WTC11 (cell line): Measurements from ENCODE around the gene AGO4. TPM values are rescaled to one million over a fixed set of nuclear protein-coding genes. Genes with fewer than 3 reads are reported as not detected.

Experiments
- ATAC-seq: fragments of 200-7000 bp; cut with Tn5 transposase; 2 replicates; pipeline ENCODE4 v1.10.0; 2021; ENCODE audit warnings: mild to moderate bottlenecking, moderate library complexity
- CTCF ChIA-PET: fragments of 300-600 bp; sonication (Branson Sonifier 250); formaldehyde crosslinking; loops from one replicate; lab custom pipeline; 2021; ENCODE audit warnings: antibody characterized with exemption; lab: Charles Lee
- POLR2A ChIA-PET: fragments of 350-600 bp; sonication (Branson Sonifier 250); formaldehyde crosslinking; loops from one replicate; lab custom pipeline; 2021; ENCODE audit warnings: antibody characterized with exemption; lab: Charles Lee
- DNase-seq: peaks from one replicate; pipeline ENCODE4 v3.0.0; 2021; ENCODE audit warnings: low spot score
- H3K27ac Mint-ChIP-seq: 2 replicates; pipeline ENCODE4 v1.8.0; 2021; ENCODE audit warnings: mixed read lengths
- H3K27me3 Mint-ChIP-seq: 2 replicates; pipeline ENCODE4 v1.8.0; 2021; ENCODE audit warnings: low read depth, mild to moderate bottlenecking, moderate library complexity, mixed read lengths
- H3K36me3 Mint-ChIP-seq: 2 replicates; pipeline ENCODE4 v1.8.0; 2021; ENCODE audit warnings: mixed read lengths
- H3K4me1 Mint-ChIP-seq: 2 replicates; pipeline ENCODE4 v1.8.0; 2022; ENCODE audit warnings: mixed read lengths
- H3K4me3 Mint-ChIP-seq: 2 replicates; pipeline ENCODE4 v1.8.0; 2021; ENCODE audit warnings: mild to moderate bottlenecking, moderate library complexity, mixed read lengths
- H3K9me3 Mint-ChIP-seq: 2 replicates; pipeline ENCODE4 v1.8.0; 2021; ENCODE audit warnings: mixed read lengths
- ATF1 ChIP-seq: sonication (generic); formaldehyde crosslinking; IDR thresholded peaks from 2 replicates; pipeline ENCODE4 v1.8.1; 2023; ENCODE audit warnings: mild to moderate bottlenecking, moderate library complexity, missing genetic modification reagents
- ATF6 ChIP-seq: sonication (generic); formaldehyde crosslinking; IDR thresholded peaks from 2 replicates; pipeline ENCODE4 v1.8.1; 2023; ENCODE audit warnings: mild to moderate bottlenecking, missing genetic modification reagents
- CBFB ChIP-seq: sonication (generic); formaldehyde crosslinking; IDR thresholded peaks from 2 replicates; pipeline ENCODE4 v1.8.1; 2022; ENCODE audit warnings: mild to moderate bottlenecking, low read depth, missing genetic modification reagents
- CREB1 ChIP-seq: sonication (generic); formaldehyde crosslinking; IDR thresholded peaks from 2 replicates; pipeline ENCODE4 v1.8.0; 2023; ENCODE audit warnings: mild to moderate bottlenecking, missing genetic modification reagents
- CREM ChIP-seq: sonication (generic); formaldehyde crosslinking; IDR thresholded peaks from 2 replicates; pipeline ENCODE4 v1.8.1; 2022; ENCODE audit warnings: mild to moderate bottlenecking, missing genetic modification reagents, moderate library complexity
- ERG ChIP-seq: fragments of 250-450 bp; sonication (Bioruptor Pico); IDR thresholded peaks from 2 replicates; pipeline ENCODE4 v1.8.0; 2021; ENCODE audit warnings: mild to moderate bottlenecking
- ETV6 ChIP-seq: sonication (generic); formaldehyde crosslinking; IDR thresholded peaks from 2 replicates; pipeline ENCODE4 v1.8.1; 2022; ENCODE audit warnings: mild to moderate bottlenecking, missing genetic modification reagents
- FOXJ3 ChIP-seq: sonication (generic); formaldehyde crosslinking; IDR thresholded peaks from 2 replicates; pipeline ENCODE4 v1.9.0; 2021; ENCODE audit warnings: missing genetic modification reagents, mild to moderate bottlenecking, borderline replicate concordance
- GABPB1 ChIP-seq: sonication (generic); formaldehyde crosslinking; IDR thresholded peaks from 2 replicates; pipeline ENCODE4 v1.8.1; 2023; ENCODE audit warnings: mild to moderate bottlenecking, missing genetic modification reagents
- GRHL2 ChIP-seq: fragments of 250-450 bp; sonication (Bioruptor Pico); IDR thresholded peaks from 2 replicates; pipeline ENCODE4 v1.8.0; 2022; ENCODE audit warnings: mild to moderate bottlenecking, moderate library complexity; ENCODE audit not compliant: insufficient replicate concordance, severe bottlenecking
- GTF2I ChIP-seq: fragments of 250-450 bp; sonication (Bioruptor Pico); conservative IDR thresholded peaks from 2 replicates; pipeline ENCODE4 v1.4.0; 2021; ENCODE audit warnings: mild to moderate bottlenecking
- HMGXB4 ChIP-seq: sonication (generic); formaldehyde crosslinking; IDR thresholded peaks from 2 replicates; pipeline ENCODE4 v1.8.1; 2023; ENCODE audit warnings: mild to moderate bottlenecking, moderate library complexity, missing genetic modification reagents
- IRF2 ChIP-seq: sonication (generic); formaldehyde crosslinking; IDR thresholded peaks from 2 replicates; pipeline ENCODE4 v1.8.0; 2022; ENCODE audit warnings: low read depth, missing genetic modification reagents, borderline replicate concordance
- MAX ChIP-seq: sonication (generic); formaldehyde crosslinking; IDR thresholded peaks from 2 replicates; pipeline ENCODE4 v1.8.0; 2022; ENCODE audit warnings: mild to moderate bottlenecking, missing genetic modification reagents
- MLX ChIP-seq: sonication (generic); formaldehyde crosslinking; IDR thresholded peaks from 2 replicates; pipeline ENCODE4 v1.8.1; 2023; ENCODE audit warnings: mild to moderate bottlenecking, missing genetic modification reagents, moderate library complexity
- MYBL2 ChIP-seq: sonication (generic); formaldehyde crosslinking; IDR thresholded peaks from 2 replicates; pipeline ENCODE4 v1.8.1; 2023; ENCODE audit warnings: mild to moderate bottlenecking, moderate library complexity, missing genetic modification reagents
- NFE2L1 ChIP-seq: sonication (generic); formaldehyde crosslinking; IDR thresholded peaks from 2 replicates; pipeline ENCODE4 v1.8.1; 2023; ENCODE audit warnings: missing genetic modification reagents
- NR1H2 ChIP-seq: sonication (generic); formaldehyde crosslinking; IDR thresholded peaks from 2 replicates; pipeline ENCODE4 v1.9.0; 2021; ENCODE audit warnings: mild to moderate bottlenecking, moderate library complexity, missing genetic modification reagents
- NR2C2 ChIP-seq: sonication (generic); formaldehyde crosslinking; IDR thresholded peaks from 2 replicates; pipeline ENCODE4 v1.8.0; 2022; ENCODE audit warnings: mild to moderate bottlenecking, missing genetic modification reagents
- SMAD4 ChIP-seq: sonication (generic); formaldehyde crosslinking; IDR thresholded peaks from 2 replicates; pipeline ENCODE4 v1.8.0; 2022; ENCODE audit warnings: mild to moderate bottlenecking, missing genetic modification reagents
- SOX15 ChIP-seq: fragments of 250-450 bp; sonication (Bioruptor Pico); IDR thresholded peaks from 2 replicates; pipeline ENCODE4 v1.9.0; 2021; ENCODE audit warnings: mild to moderate bottlenecking
- SP1 ChIP-seq: sonication (generic); formaldehyde crosslinking; conservative IDR thresholded peaks from 2 replicates; pipeline ENCODE4 v1.8.1; 2022; ENCODE audit warnings: missing genetic modification reagents
- TCF7 ChIP-seq: sonication (generic); formaldehyde crosslinking; IDR thresholded peaks from 2 replicates; pipeline ENCODE4 v1.8.0; 2022; ENCODE audit warnings: mild to moderate bottlenecking, low read depth, missing genetic modification reagents, moderate library complexity
- USF1 ChIP-seq: sonication (generic); formaldehyde crosslinking; IDR thresholded peaks from 2 replicates; pipeline ENCODE4 v1.8.0; 2022; ENCODE audit warnings: mild to moderate bottlenecking, missing genetic modification reagents
- ZNF138 ChIP-seq: sonication (generic); formaldehyde crosslinking; conservative IDR thresholded peaks from 2 replicates; pipeline ENCODE4 v1.8.1; 2022; ENCODE audit warnings: mild to moderate bottlenecking, moderate library complexity, missing genetic modification reagents
- ZNF232 ChIP-seq: sonication (generic); formaldehyde crosslinking; IDR thresholded peaks from 2 replicates; pipeline ENCODE4 v1.8.0; 2022; ENCODE audit warnings: mild to moderate bottlenecking, missing genetic modification reagents
- ZNF263 ChIP-seq: sonication (generic); formaldehyde crosslinking; IDR thresholded peaks from 2 replicates; pipeline ENCODE4 v1.8.1; 2022; ENCODE audit warnings: low read depth, mild to moderate bottlenecking, moderate library complexity, missing genetic modification reagents
- ZNF416 ChIP-seq: fragments of 250-450 bp; sonication (Bioruptor Pico); IDR thresholded peaks from 2 replicates; pipeline ENCODE4 v1.9.0; 2021; ENCODE audit warnings: mild to moderate bottlenecking, inconsistent platforms
- ZNF671 ChIP-seq: fragments of 250-450 bp; sonication (Bioruptor Pico); IDR thresholded peaks from 2 replicates; pipeline ENCODE4 v1.8.0; 2021; ENCODE audit warnings: mild to moderate bottlenecking
- total RNA-seq: library from RNA; stranded (reverse); gene quantifications from 3 replicates; pipeline ENCODE4 v1.2.3, GENCODE V29; 2021

The AGO4 gene
- total RNA-seq, 1 experiment from 2014 or later, result 8.7 TPM

- H3K27ac Mint-ChIP-seq, result peak overlapping the region; percentile 98
- H3K36me3 Mint-ChIP-seq, result peaks cover 14% of the 10 kb centered on the region
- POLR2A ChIA-PET, result no interaction called here
- H3K4me1 Mint-ChIP-seq, result peaks cover 53% of the 10 kb centered on the region
- TF ChIP-seq MYBL2 (CRISPR knock-in tag) (no peak), MLX (CRISPR knock-in tag) (no peak), ZNF671 (no peak), ATF1 (CRISPR knock-in tag) (no peak), HMGXB4 (CRISPR knock-in tag) (no peak), ZNF416 (CRISPR knock-in tag) (no peak), ZNF232 (no peak), NFE2L1 (CRISPR knock-in tag) (no peak), TCF7 (CRISPR knock-in tag) (no peak), MAX (CRISPR knock-in tag) (no peak), ZNF138 (CRISPR knock-in tag) (no peak), SMAD4 (CRISPR knock-in tag) (no peak), IRF2 (CRISPR knock-in tag) (no peak)
- no peaks in the 10 kb centered on the region for H3K9me3 Mint-ChIP-seq
- no peak for DNase-seq
- no peak for ATAC-seq
- no peaks in the 10 kb centered on the region for H3K27me3 Mint-ChIP-seq
- CTCF ChIA-PET, result interaction anchor here (0.6 to 1.9 kb wide), 2 partner anchors 19 to 26 kb away, joined by 3 to 4 read pairs; no protein-coding TSS in a partner anchor
- peak overlapping the region; percentile 96 for H3K4me3 Mint-ChIP-seq
Measured at GRCh38 chr1:35884934-35885333, 77.1 kb downstream of the AGO4 start.

GRCh38 chr1:35885961-35886558, 78.2 kb downstream of the AGO4 start:
- POLR2A ChIA-PET, result interaction anchor here (0.8 to 1.7 kb wide), 5 partner anchors 9 to 117 kb away, joined by 3 to 12 read pairs (median 4); partner anchors contain the start of genes AGO3 and CLSPN
- Mint-ChIP-seq H3K27ac (peak overlapping the region; percentile 98), H3K9me3 (no peaks in the 10 kb centered on the region), H3K4me1 (peaks cover 53% of the 10 kb centered on the region), H3K27me3 (no peaks in the 10 kb centered on the region), H3K36me3 (peaks cover 25% of the 10 kb centered on the region), H3K4me3 (peak overlapping the region; percentile 67)
- CTCF ChIA-PET, result interaction anchor here (0.9 to 1.9 kb wide), 4 partner anchors 14 to 170 kb away, joined by 3 to 6 read pairs (median 4); no protein-coding TSS in a partner anchor
- DNase-seq (peak; percentile 95), ATAC-seq (peak; percentile 81)
- TF ChIP-seq IRF2 (CRISPR knock-in tag) (no peak), FOXJ3 (CRISPR knock-in tag) (no peak), NR1H2 (CRISPR knock-in tag) (no peak), ZNF263 (CRISPR knock-in tag) (no peak), NR2C2 (CRISPR knock-in tag) (no peak), ATF6 (CRISPR knock-in tag) (no peak), MLX (CRISPR knock-in tag) (no peak), CREB1 (CRISPR knock-in tag) (no peak), SP1 (peak; percentile 80), GABPB1 (no peak), ERG (CRISPR knock-in tag) (no peak), GRHL2 (no peak), USF1 (no peak), ZNF416 (CRISPR knock-in tag) (no peak), MYBL2 (CRISPR knock-in tag) (no peak), ETV6 (CRISPR knock-in tag) (peak; percentile 91), SOX15 (CRISPR knock-in tag) (no peak), GTF2I (CRISPR knock-in tag) (no peak), CREM (CRISPR knock-in tag) (no peak), CBFB (CRISPR knock-in tag) (no peak), ZNF232 (no peak)
